Skeletal muscle tissue (tissue), 4 donors: ENCODE data around the gene SCLY. TPM values are rescaled to one million over a fixed set of nuclear protein-coding genes. Genes with fewer than 3 reads are reported as not detected.

ENCODE experiments used
- H3K27ac ChIP-seq: one replicate; pipeline ENCODE4 v1.7.0; 2013; ENCODE audit warnings: mild to moderate bottlenecking, low read depth, low read length, inconsistent platforms
- H3K27me3 ChIP-seq, 3 donors: one replicate each; pipeline ENCODE4 v1.7.0; 2013; ENCODE audit warnings: low read length in 3 of 3; ENCODE audit not compliant: control insufficient read depth in 3 of 3, insufficient read depth in 3 of 3
- H3K36me3 ChIP-seq, 3 donors: one replicate each; pipeline ENCODE4 v1.7.0; 2013; ENCODE audit warnings: low read length in 3 of 3; ENCODE audit not compliant: control insufficient read depth in 3 of 3, insufficient read depth in 3 of 3
- H3K4me1 ChIP-seq, 3 donors: one replicate each; pipeline ENCODE4 v1.7.0; 2013; ENCODE audit warnings: low read length in 3 of 3, mild to moderate bottlenecking in 3 of 3; ENCODE audit not compliant: control insufficient read depth in 3 of 3, insufficient read depth in 3 of 3
- H3K4me3 ChIP-seq, 3 donors: one replicate each; pipeline ENCODE4 v1.7.0; 2013; ENCODE audit warnings: low read length in 3 of 3
- H3K9ac ChIP-seq, 3 donors: one replicate each; pipeline ENCODE4 v1.7.0; 2013; ENCODE audit warnings: low read length in 3 of 3, mild to moderate bottlenecking in 3 of 3, moderate library complexity in 2 of 3, low read depth in 1 of 3
- H3K9me3 ChIP-seq, 3 donors: one replicate each; pipeline ENCODE4 v1.7.0; 2013; ENCODE audit warnings: low read length in 3 of 3; ENCODE audit not compliant: control insufficient read depth in 3 of 3
- total RNA-seq: library from RNA; depleted of rRNA; stranded (reverse); fragments of >200 nt; gene quantifications from one replicate; pipeline ENCODE4 v1.2.3, GENCODE V29; 2014
- donor health status: Osteomylitis.

The SCLY gene
- total RNA-seq, 1 donor from 2014 or later = 11.5 TPM

DNA sequence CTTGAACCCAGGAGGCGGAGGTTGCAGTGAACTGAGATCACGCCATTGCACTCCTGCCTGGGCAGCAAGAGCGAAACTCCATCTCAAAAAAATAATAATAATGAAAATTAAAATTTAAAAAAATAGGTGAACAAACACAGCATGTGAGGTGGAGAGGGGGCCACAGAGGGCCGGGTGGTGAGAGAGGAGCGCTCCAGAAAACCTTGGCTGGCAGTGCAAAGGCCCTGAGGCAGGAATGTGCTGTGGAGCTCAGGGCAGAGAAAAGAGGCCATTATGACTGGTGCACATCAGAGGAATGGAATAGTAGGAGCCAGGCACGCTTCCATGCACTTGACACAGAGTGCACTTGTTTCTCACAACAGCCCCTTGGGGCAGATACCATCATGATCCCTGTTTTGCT is 21.6 kb upstream of the SCLY start:
- Histone ChIP-seq H3K27ac (no peak overlapping the region), H3K9ac (no peak overlapping the region), H3K4me3 (no peak overlapping the region), H3K9me3 (no peaks in the 10 kb centered on the region), H3K4me1 (no peaks in the 10 kb centered on the region), H3K27me3 (no peaks in the 10 kb centered on the region), H3K36me3 (peaks cover 44 to 58% (median 53%) of the 10 kb centered on the region in 3 donors)

- Histone ChIP-seq H3K4me3 (no peak overlapping the region), H3K9me3 (no peaks in the 10 kb centered on the region), H3K9ac (no peak overlapping the region), H3K27me3 (no peaks in the 10 kb centered on the region), H3K36me3 (peaks cover 44 to 58% (median 53%) of the 10 kb centered on the region in 3 donors), H3K4me1 (no peaks in the 10 kb centered on the region), H3K27ac (no peak overlapping the region)
These were observed 20.8 kb upstream of the SCLY start for GRCh38 chr2:238039985-238040384.

GRCh38 chr2:238040918-238041317 is 19.9 kb upstream of the SCLY start:
- Histone ChIP-seq H3K9me3 (no peaks in the 10 kb centered on the region), H3K36me3 (peaks cover 39 to 60% (median 53%) of the 10 kb centered on the region in 3 donors), H3K4me3 (no peak overlapping the region), H3K27me3 (no peaks in the 10 kb centered on the region), H3K9ac (no peak overlapping the region), H3K4me1 (no peaks in the 10 kb centered on the region), H3K27ac (no peak overlapping the region)

GRCh38 chr2:238042090-238042489 is 18.7 kb upstream of the SCLY start:
- Histone ChIP-seq H3K36me3 (peaks cover 34 to 55% (median 47%) of the 10 kb centered on the region in 3 donors), H3K9ac (peak overlapping the region in 1 of 3 donors; percentile 4), H3K4me3 (no peak overlapping the region), H3K27ac (no peak overlapping the region), H3K27me3 (no peaks in the 10 kb centered on the region), H3K4me1 (no peaks in the 10 kb centered on the region), H3K9me3 (no peaks in the 10 kb centered on the region)

GRCh38 chr2:238042849-238043584 is 17.8 kb upstream of the SCLY start:
- H3K36me3 ChIP-seq = peaks cover 27 to 47% (median 39%) of the 10 kb centered on the region in 3 donors
- no peak overlapping the region for H3K4me3 ChIP-seq
- no peak overlapping the region for H3K27ac ChIP-seq
- no peaks in the 10 kb centered on the region for H3K27me3 ChIP-seq
- H3K9me3 ChIP-seq = no peaks in the 10 kb centered on the region
- H3K9ac ChIP-seq = no peak overlapping the region
- H3K4me1 ChIP-seq = no peaks in the 10 kb centered on the region

- H3K4me1 ChIP-seq = no peaks in the 10 kb centered on the region
- H3K9ac ChIP-seq = no peak overlapping the region
- H3K36me3 ChIP-seq = peaks cover 24 to 40% (median 32%) of the 10 kb centered on the region in 3 donors
- H3K4me3 ChIP-seq = no peak overlapping the region
- H3K27ac ChIP-seq = no peak overlapping the region
- H3K27me3 ChIP-seq = no peaks in the 10 kb centered on the region
- no peaks in the 10 kb centered on the region for H3K9me3 ChIP-seq
These were observed 16.9 kb upstream of the SCLY start for GRCh38 chr2:238043851-238044250.

DNA sequence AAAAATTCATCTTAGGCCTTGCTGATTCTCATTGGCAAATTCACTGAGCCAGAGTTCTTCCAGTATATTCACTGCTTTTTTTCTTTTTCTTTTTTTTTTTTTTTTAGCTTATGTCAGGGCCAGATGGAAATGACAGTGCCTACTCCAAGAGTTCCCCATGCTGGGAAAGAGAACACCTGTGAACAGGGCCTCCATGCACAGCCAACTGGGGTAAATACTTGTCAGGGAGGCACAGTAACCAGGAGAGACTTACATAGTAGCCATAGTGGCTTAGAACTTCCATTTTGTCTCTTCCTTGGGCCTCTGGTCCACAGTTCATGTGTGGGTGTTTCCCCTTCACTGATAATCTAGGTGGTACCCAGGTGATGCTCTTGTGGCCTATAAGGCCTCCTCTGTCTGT is 15.2 kb upstream of the SCLY start:
- no peaks in the 10 kb centered on the region for H3K4me1 ChIP-seq
- no peaks in the 10 kb centered on the region for H3K27me3 ChIP-seq
- no peak overlapping the region for H3K27ac ChIP-seq
- H3K9me3 ChIP-seq = no peaks in the 10 kb centered on the region
- no peak overlapping the region for H3K4me3 ChIP-seq
- no peak overlapping the region for H3K9ac ChIP-seq
- H3K36me3 ChIP-seq = peaks cover 13 to 29% (median 21%) of the 10 kb centered on the region in 3 donors

- Histone ChIP-seq H3K27me3 (no peaks in the 10 kb centered on the region), H3K9ac (no peak overlapping the region), H3K36me3 (peaks cover 4 to 18% (median 13%) of the 10 kb centered on the region in 3 donors), H3K9me3 (no peaks in the 10 kb centered on the region), H3K4me3 (no peak overlapping the region), H3K4me1 (no peaks in the 10 kb centered on the region), H3K27ac (no peak overlapping the region)
These were observed 14.0 kb upstream of the SCLY start for GRCh38 chr2:238046725-238047270.

DNA sequence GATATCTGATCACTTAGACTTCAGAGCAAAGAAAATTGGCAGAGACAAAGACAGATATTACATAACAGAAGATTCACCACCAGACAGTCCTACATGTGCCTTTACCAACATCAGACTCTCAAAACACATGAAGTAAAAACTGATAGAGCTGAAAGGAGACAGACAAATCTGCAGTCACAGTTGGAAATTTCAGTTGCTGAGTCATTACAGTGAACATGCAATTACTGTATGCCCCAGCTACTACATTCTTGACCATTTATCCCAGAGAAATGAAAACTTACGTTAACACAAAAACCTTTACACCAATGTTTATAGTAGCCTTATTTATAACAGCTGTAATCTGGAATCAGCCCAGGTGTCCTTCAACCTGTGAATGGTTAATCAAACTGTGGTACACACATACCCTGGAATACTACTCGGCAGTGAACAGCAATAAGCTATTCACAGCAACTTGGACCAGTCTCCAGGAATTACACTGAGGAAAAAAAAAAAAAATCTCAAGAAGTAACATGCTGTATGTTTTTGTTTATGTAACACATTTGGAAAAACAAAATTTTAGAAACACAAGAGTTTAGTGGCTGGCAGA is 7.5 kb upstream of the SCLY start:
- H3K4me1 ChIP-seq = no peaks in the 10 kb centered on the region
- H3K27me3 ChIP-seq = peaks cover 0 to 2% (median 0%) of the 10 kb centered on the region in 3 donors
- H3K4me3 ChIP-seq = no peak overlapping the region
- no peak overlapping the region for H3K9ac ChIP-seq
- no peak overlapping the region for H3K27ac ChIP-seq
- H3K36me3 ChIP-seq = no peaks in the 10 kb centered on the region
- H3K9me3 ChIP-seq = no peaks in the 10 kb centered on the region

GRCh38 chr2:238055841-238056240 is 5.0 kb upstream of the SCLY start:
- Histone ChIP-seq H3K36me3 (no peaks in the 10 kb centered on the region), H3K4me3 (no peak overlapping the region), H3K9ac (no peak overlapping the region), H3K27ac (no peak overlapping the region), H3K9me3 (no peaks in the 10 kb centered on the region), H3K27me3 (peaks cover 0 to 2% (median 0%) of the 10 kb centered on the region in 3 donors), H3K4me1 (peaks cover 6 to 11% (median 8%) of the 10 kb centered on the region in 3 donors)
